ENCODE measurements around the gene DYNC2I2.

GRCh38 chr9:128702949-128703615, 46.4 kb upstream of the DYNC2I2 start:
- TF ChIP-seq POLR2AphosphoS5 (IDR thresholded peaks at IDR 0.05) (no peak), CTCF (IDR thresholded peaks at IDR 0.05) (no peak), POLR2A (IDR thresholded peaks at IDR 0.05) (no peak)

Data from suprapubic skin (tissue), 4 donors.